ENCODE results near the gene PPP1CA. TPM values are rescaled to one million over a fixed set of nuclear protein-coding genes. Genes with fewer than 3 reads are reported as not detected.

Gene PPP1CA
- total RNA-seq, 1 donor from 2014 or later = 103 TPM

DNA sequence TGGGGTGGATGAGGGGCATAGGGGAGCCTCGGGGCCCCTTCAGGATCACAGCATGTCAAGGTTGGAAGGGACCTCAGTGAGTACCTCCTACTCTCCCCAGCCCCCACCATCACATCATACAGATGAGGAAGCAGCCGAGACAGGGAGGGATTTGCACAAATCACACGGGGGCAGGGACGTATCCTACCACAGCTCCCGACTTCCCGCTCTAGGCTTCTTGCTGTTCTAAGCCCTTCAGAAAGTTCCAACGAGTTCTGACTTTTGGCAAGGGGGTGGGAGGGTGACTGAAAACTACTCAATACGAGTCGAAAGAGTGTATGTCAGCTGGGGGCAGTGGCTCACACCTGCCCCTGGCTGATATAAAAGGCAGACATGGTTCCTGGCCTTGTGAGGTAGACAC, 14.6 kb downstream of the PPP1CA start:
- DNase-seq (ENCODE audit: low spot score in 2 of 2, unreplicated experiment in 2 of 2) = no peak
- TF ChIP-seq, protein P1, sequence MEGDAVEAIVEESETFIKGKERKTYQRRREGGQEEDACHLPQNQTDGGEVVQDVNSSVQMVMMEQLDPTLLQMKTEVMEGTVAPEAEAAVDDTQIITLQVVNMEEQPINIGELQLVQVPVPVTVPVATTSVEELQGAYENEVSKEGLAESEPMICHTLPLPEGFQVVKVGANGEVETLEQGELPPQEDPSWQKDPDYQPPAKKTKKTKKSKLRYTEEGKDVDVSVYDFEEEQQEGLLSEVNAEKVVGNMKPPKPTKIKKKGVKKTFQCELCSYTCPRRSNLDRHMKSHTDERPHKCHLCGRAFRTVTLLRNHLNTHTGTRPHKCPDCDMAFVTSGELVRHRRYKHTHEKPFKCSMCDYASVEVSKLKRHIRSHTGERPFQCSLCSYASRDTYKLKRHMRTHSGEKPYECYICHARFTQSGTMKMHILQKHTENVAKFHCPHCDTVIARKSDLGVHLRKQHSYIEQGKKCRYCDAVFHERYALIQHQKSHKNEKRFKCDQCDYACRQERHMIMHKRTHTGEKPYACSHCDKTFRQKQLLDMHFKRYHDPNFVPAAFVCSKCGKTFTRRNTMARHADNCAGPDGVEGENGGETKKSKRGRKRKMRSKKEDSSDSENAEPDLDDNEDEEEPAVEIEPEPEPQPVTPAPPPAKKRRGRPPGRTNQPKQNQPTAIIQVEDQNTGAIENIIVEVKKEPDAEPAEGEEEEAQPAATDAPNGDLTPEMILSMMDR (IDR thresholded peaks at IDR 0.05; ENCODE audit: unreplicated experiment) = no peak
- Mint-ChIP-seq H3K4me1 (peaks cover 20% of the 10 kb centered on the region), H3K27ac (no peak overlapping the region), H3K27me3 (ENCODE audit: low read depth) (peaks cover 14% of the 10 kb centered on the region), H3K36me3 (no peaks in the 10 kb centered on the region), H3K4me3 (no peak overlapping the region), H3K9me3 (no peaks in the 10 kb centered on the region)

DNA sequence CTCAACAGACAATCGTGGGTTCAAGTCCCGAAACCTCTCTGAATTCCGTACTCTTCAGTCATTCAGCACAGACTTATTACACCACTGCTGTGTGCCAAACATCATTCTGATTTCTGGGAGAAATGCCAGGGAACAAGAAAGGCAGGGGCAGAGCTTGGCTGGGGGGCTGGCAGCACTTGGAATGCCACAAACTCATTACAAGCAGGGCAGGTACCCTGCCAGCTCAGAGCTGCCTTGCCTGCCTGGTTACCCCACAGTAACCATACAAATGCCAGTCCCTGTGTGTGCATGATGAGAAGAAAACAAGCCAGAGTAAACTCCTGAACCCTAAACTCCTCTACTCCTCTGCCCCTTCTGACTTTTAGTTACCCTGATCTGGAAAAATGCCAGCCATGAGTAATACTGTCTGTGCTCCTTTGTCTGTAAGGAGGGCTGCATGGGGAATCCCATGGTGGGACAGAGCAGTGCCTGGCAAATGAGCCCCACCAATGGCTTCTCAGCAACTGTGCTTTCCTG, 16.7 kb downstream of the PPP1CA start:
- Mint-ChIP-seq H3K36me3 (no peaks in the 10 kb centered on the region), H3K27me3 (ENCODE audit: low read depth) (peaks cover 14% of the 10 kb centered on the region), H3K4me1 (peaks cover 11% of the 10 kb centered on the region), H3K9me3 (no peaks in the 10 kb centered on the region), H3K4me3 (no peak overlapping the region), H3K27ac (no peak overlapping the region)
- DNase-seq (ENCODE audit: low spot score in 2 of 2, unreplicated experiment in 2 of 2) = no peak
- TF ChIP-seq, protein P1 (IDR thresholded peaks at IDR 0.05; ENCODE audit: unreplicated experiment) = no peak

DNA sequence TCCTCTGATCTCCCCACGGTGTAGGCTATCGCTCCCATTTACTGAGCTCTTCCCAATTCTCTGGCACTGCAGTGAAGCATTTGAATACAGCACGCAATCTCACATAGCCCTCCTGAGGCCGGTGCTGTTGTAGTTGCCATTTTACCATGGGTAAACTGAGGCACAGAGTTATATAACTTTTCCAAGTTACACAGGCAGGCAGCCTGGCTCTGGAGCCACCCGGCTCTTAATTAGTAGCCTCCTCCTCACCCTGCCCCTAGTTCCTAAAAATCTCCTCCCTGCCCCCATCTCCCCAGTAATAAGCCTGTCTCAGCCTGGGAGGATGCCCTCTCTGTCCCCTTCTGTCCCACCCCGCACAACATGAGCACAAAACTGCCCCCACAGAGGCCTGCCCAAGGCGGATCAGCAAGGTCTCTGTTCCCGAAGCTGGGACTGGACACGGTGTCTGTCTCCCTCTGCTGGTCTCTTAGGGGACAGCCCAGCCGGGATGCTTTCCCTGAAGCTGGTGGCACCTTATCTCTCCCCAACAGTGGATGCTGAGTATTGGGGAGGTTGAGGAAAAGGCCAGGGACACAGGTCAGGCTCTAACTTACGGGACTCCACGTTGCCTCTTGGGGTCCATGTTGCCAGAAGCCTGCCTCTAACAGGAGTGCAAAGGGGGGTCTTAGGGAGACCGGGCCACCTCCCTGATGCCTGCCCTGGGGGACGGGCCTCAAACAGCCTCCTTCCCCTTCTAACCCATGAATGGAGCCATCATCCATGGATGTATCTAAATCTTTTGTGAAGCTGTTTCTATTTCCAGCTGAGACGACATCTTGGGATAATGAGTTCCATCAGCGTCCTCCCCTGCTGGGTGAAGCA, 19.2 kb downstream of the PPP1CA start:
- Mint-ChIP-seq H3K4me1 (peaks cover 17% of the 10 kb centered on the region), H3K4me3 (no peak overlapping the region), H3K36me3 (no peaks in the 10 kb centered on the region), H3K9me3 (no peaks in the 10 kb centered on the region), H3K27ac (no peak overlapping the region), H3K27me3 (ENCODE audit: low read depth) (peaks cover 14% of the 10 kb centered on the region)
- TF ChIP-seq, protein P1 (IDR thresholded peaks at IDR 0.05; ENCODE audit: unreplicated experiment) = peak; percentile 84
- peak; percentile 62 to 86 for DNase-seq (ENCODE audit: low spot score in 2 of 2, unreplicated experiment in 2 of 2)

DNA sequence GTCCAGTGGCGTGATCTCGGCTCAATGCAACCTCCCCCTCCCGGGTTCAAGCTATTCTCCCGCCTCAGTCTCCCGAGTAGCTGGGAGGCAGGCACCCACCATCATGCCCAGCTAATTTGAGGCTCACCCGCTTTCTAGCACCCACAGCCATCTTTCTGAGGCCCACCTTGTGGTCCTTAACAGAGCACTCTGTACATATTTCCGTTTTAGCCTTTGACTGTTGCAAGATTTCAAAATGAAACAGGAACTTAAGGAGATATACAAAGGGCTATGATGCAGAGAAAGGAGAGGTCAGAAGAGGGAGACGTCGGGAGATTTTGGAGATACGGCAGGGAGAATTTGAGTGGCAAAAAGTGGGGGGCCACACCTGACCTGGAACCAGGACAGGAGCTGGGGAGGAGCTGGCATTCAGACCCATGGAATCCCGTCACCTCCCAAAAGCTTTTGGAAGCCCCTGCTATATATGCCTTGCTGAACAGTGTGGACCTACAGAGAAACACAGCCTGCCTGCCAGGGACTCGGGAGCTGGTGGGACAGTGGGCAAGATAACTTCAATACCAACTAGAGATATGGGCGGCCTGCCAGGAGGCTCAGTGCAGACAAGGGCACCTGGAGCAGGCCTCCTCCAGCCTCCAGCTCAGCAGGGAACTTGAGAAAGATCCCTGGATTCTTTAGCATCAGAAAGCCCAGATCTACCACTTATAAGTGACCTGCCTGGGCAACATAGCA, 20.2 kb downstream of the PPP1CA start:
- H3K4me1 Mint-ChIP-seq = peaks cover 18% of the 10 kb centered on the region
- TF ChIP-seq, protein P1 (IDR thresholded peaks at IDR 0.05; ENCODE audit: unreplicated experiment) = no peak
- peak overlapping the region; percentile 64 for H3K27ac Mint-ChIP-seq
- H3K4me3 Mint-ChIP-seq = no peak overlapping the region
- H3K9me3 Mint-ChIP-seq = no peaks in the 10 kb centered on the region
- no peak for DNase-seq (ENCODE audit: low spot score in 2 of 2, unreplicated experiment in 2 of 2)
- peaks cover 18% of the 10 kb centered on the region for H3K27me3 Mint-ChIP-seq (ENCODE audit: low read depth)
- H3K36me3 Mint-ChIP-seq = no peaks in the 10 kb centered on the region

DNA sequence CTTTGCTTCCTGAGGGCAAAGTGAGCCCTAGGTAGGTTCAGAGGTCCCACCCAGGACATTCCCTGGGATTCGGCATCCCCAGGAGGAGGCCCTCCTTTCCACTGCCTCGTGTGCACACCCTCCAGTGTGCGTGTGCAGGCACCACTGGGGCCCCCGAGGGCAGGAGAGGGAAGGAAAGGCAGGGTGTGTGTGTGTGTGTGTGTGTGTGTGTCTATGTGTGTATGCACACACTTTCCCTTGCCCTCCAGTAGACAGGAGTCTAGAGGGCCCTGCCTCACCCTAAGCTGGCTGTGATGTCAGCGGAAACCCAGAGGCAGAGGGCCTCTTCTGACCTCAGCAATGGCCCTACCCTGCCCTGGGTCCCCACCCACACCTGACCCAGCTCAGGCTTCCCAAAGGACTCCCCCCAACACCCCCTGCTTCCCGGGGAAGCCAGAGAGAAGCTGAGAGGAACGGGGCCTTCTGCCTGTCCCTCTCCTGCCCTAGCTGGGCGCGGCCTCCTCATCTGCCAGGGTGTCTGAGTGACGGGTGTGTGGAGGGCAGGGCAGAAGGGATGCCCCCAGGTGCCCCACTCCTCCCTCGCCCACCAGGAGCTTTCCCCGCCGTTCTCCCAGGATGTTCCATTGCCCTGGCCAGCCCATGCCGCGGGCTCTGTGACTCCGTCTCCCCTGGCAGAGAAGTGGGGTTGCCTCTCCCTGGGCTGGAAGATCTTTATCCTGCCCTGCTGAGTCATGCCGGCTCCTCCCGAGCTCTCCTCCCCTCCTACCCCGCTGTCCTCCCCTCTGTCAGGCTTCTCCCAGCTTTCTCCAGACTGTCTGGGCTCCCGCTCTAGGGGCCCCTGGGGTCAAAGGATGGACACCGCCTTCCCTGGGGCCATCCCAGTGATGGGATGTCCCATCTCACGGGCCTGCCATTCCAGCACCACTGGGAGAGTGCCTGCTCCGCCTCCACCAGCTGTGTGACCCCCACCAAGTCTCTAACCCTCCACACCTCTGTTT, 22.3 kb downstream of the PPP1CA start:
- Mint-ChIP-seq H3K36me3 (no peaks in the 10 kb centered on the region), H3K4me3 (no peak overlapping the region), H3K27ac (no peak overlapping the region), H3K4me1 (peaks cover 34% of the 10 kb centered on the region), H3K9me3 (no peaks in the 10 kb centered on the region), H3K27me3 (ENCODE audit: low read depth) (peaks cover 8% of the 10 kb centered on the region)
- TF ChIP-seq, protein P1 (IDR thresholded peaks at IDR 0.05; ENCODE audit: unreplicated experiment) = no peak
- DNase-seq (ENCODE audit: low spot score in 2 of 2, unreplicated experiment in 2 of 2) = no peak

Data from mesothelial cell of epicardium (in vitro differentiated cells).